GM12864 (cell line): Measurements from ENCODE around the gene KLHL25.

Source experiments
- DNase-seq: peaks from one replicate; pipeline ENCODE4 v3.0.0-alpha.2; 2011; ENCODE audit warnings: low read depth
- H3K4me3 ChIP-seq: 2 replicates; pipeline ENCODE4 v1.5.1; 2011; ENCODE audit warnings: mild to moderate bottlenecking, low read depth, low read length, control low read depth
- CTCF ChIP-seq: IDR thresholded peaks from 2 replicates; pipeline ENCODE4 v1.5.1; 2011; ENCODE audit warnings: low read depth, mild to moderate bottlenecking, moderate library complexity, low read length, control low read depth, inconsistent platforms; ENCODE audit errors: missing control alignments

The KLHL25 gene

GRCh38 chr15:85746641-85747040 lies 48.1 kb downstream of the KLHL25 start:
- H3K4me3 ChIP-seq = no peak overlapping the region
- no peak for DNase-seq
- TF ChIP-seq CTCF = no peak

DNA sequence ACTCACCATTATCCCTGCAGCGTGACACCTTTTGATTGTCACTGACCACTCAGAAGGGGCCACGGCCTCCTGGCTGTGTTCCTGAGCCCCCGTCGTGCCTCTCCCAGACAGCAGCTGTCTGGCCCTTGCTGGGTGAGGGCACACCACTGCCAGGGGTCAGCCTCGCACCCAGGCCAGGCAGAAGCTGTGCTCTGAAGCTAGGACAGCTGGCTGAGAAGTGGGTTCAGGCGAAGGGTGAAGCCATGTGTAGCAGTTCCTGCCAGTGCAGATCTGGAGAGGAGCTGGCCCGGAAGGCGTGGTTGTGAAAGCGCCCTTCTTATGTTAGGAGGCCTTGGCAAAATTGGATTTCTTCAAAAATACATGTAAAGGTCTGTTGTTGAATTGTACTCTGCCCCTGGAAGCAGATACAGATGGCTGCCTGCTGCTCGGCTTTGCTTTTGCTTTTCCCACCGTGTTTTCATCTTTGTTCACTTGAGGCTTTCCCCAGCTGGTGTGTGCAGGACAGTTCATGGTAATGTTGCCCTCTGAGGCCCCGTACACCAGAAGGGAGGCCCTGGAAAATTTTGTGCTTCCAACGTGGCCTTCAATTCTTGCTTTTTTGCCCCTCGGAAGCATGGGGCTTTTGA lies 49.1 kb downstream of the KLHL25 start:
- H3K4me3 ChIP-seq = no peak overlapping the region
- TF ChIP-seq CTCF = no peak
- DNase-seq = no peak

DNA sequence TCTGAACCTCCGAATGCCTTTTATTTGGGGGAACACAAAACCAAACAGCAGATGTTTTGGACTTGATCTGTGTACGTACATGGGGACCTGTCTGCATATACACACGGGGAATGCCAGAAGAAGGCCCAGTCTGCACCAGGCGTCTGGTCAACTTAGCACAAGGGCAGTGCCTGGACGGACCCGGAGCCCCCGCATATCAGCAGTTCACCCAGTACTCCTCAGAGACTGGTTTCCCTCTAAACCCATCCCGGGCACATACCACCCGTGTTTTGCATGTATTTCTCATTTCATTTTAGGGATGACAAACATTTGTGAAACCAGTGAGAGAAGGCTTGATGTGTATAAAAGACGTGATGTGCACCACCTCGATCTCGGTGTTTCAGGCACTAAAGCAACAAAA lies 49.7 kb downstream of the KLHL25 start:
- DNase-seq = no peak
- no peak overlapping the region for H3K4me3 ChIP-seq
- no peak for TF ChIP-seq CTCF

- TF ChIP-seq CTCF = no peak
- DNase-seq = no peak
- no peak overlapping the region for H3K4me3 ChIP-seq
Measured at GRCh38 chr15:85744579-85744978, 50.1 kb downstream of the KLHL25 start.

DNA sequence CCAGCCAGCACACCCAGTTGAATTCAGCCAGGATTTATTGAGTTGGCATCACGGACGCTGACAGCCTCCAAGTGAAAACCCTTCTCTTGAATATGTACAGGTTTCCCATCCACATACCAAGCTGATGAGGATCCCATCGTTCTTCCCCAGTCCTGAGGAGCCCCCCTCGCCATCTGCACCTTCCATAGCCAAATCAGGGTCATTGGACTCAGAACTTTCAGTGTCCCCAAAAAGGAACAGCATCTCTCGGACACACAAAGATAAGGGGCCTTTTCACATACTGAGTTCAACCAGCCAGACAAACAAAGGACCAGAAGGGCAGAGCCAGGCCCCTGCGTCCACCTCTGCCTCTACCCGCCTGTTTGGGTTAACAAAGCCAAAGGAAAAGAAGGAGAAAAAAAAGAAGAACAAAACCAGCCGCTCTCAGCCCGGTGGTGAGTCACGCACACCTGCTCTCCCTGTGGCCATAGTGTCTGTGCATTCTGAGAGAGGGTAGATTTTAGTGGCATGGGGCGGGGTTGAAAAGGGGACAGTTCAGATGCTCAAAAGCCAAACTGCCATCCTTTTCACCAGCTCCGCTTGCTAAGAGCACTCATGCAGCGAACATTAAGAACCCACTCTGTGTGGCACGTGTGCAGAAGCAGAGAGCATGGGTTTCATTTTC lies 51.2 kb downstream of the KLHL25 start:
- no peak for TF ChIP-seq CTCF
- H3K4me3 ChIP-seq = no peak overlapping the region
- DNase-seq = no peak

- no peak overlapping the region for H3K4me3 ChIP-seq
- DNase-seq = no peak
- TF ChIP-seq CTCF = no peak
Measured at GRCh38 chr15:85742186-85742821, 52.4 kb downstream of the KLHL25 start.
